ENCODE measurements around the gene PGM1.

GRCh38 chr1:63683759-63684158, 90.5 kb downstream of the PGM1 start:
- TF ChIP-seq POLR2AphosphoS5 (IDR thresholded peaks at IDR 0.05; ENCODE audit: low read depth, low read length), result no peak
- no peak for TF ChIP-seq POLR2A (IDR thresholded peaks at IDR 0.05; ENCODE audit: low read depth, low read length)
